H1 (cell line): ENCODE results near the gene LPP.

ENCODE experiments used
- ATF2 ChIP-seq: IDR thresholded peaks from 2 replicates; pipeline ENCODE4 v1.6.1; 2012; ENCODE audit warnings: low read length, inconsistent platforms
- BCL11A ChIP-seq, 2 experiments: IDR thresholded peaks; one replicate each; pipeline ENCODE4 v1.6.1; 2011; ENCODE audit warnings: low read depth in 2 of 2, low read length in 2 of 2, mild to moderate bottlenecking in 2 of 2
- BRCA1 ChIP-seq: IDR thresholded peaks from 2 replicates; pipeline ENCODE4 v1.6.1; 2012; ENCODE audit warnings: low read depth, low read length, improper control_type of control experiment
- CTCF ChIP-seq, 3 experiments: IDR thresholded peaks; 1 replicate in 2 of 3; 2 replicates in 1 of 3; pipeline versions ENCODE4 v1.5.1 to v1.6.1; 2011; ENCODE audit warnings: low read length in 3 of 3, mild to moderate bottlenecking in 3 of 3, inconsistent platforms in 2 of 3, low read depth in 1 of 3, moderate library complexity in 1 of 3; ENCODE audit not compliant: insufficient read depth in 1 of 3; ENCODE audit errors: control extremely low read depth in 1 of 3
- EP300 ChIP-seq, 2 experiments: IDR thresholded peaks; 1 replicate in 1 of 2; 2 replicates in 1 of 2; pipeline ENCODE4 v1.6.1; 2011 to 2012; ENCODE audit warnings: low read depth in 2 of 2, low read length in 2 of 2, mild to moderate bottlenecking in 2 of 2, borderline replicate concordance in 1 of 2, inconsistent platforms in 1 of 2, moderate library complexity in 1 of 2
- FOSL1 ChIP-seq: IDR thresholded peaks from 2 replicates; pipeline ENCODE4 v1.6.1; 2011; ENCODE audit warnings: mild to moderate bottlenecking, low read depth, low read length, moderate library complexity; ENCODE audit not compliant: insufficient read depth
- JUND ChIP-seq: IDR thresholded peaks from 2 replicates; pipeline ENCODE4 v1.6.1; 2011; ENCODE audit warnings: mild to moderate bottlenecking, improper control_type of control experiment, low read length
- KDM1A ChIP-seq: fragments of 200-600, 300-600 bp; sonication (generic); IDR thresholded peaks from 2 replicates; pipeline ENCODE4 v1.7.1; 2016; ENCODE audit warnings: mild to moderate bottlenecking, low read length, borderline replicate concordance
- KDM5A ChIP-seq: fragments of 200-600 bp; IDR thresholded peaks from 2 replicates; pipeline ENCODE4 v1.7.1; 2012; ENCODE audit warnings: mild to moderate bottlenecking, low read length, inconsistent platforms, mixed read lengths
- NRF1 ChIP-seq: IDR thresholded peaks from 2 replicates; pipeline ENCODE4 v1.6.1; 2011; ENCODE audit warnings: mild to moderate bottlenecking, low read depth, low read length, improper control_type of control experiment
- POLR2A ChIP-seq, 2 experiments: IDR thresholded peaks; 1 replicate in 1 of 2; 2 replicates in 1 of 2; pipeline ENCODE4 v1.6.1; 2011; ENCODE audit warnings: low read depth in 2 of 2, low read length in 2 of 2, mild to moderate bottlenecking in 2 of 2; ENCODE audit errors: control extremely low read depth in 1 of 2
- RXRA ChIP-seq: IDR thresholded peaks from 2 replicates; pipeline ENCODE4 v1.6.1; 2011; ENCODE audit warnings: low read depth, mild to moderate bottlenecking, low read length, moderate library complexity; ENCODE audit not compliant: insufficient read depth
- TCF12 ChIP-seq: IDR thresholded peaks from 2 replicates; pipeline ENCODE4 v1.6.1; 2011; ENCODE audit warnings: low read depth, mild to moderate bottlenecking, low read length
- TF ChIP-seq, protein P1 (sequence below): IDR thresholded peaks from 2 replicates; pipeline ENCODE4 v1.6.1; 2012; ENCODE audit warnings: inconsistent platforms

- TF ChIP-seq TCF12, result no peak
- TF ChIP-seq CTCF (IDR thresholded peaks at IDR 0.05; ENCODE audit: control extremely low read depth in 1 of 3, insufficient read depth in 1 of 3, low read depth in 1 of 3, low read length in 3 of 3), result no peak
- no peak for TF ChIP-seq POLR2A (IDR thresholded peaks at IDR 0.05; ENCODE audit: control extremely low read depth in 1 of 2, low read depth in 2 of 2, low read length in 2 of 2)
- no peak for TF ChIP-seq KDM1A
- no peak for TF ChIP-seq KDM5A
- TF ChIP-seq, protein P1, sequence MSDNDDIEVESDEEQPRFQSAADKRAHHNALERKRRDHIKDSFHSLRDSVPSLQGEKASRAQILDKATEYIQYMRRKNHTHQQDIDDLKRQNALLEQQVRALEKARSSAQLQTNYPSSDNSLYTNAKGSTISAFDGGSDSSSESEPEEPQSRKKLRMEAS, result no peak
- no peak for TF ChIP-seq NRF1
- no peak for TF ChIP-seq FOSL1
- TF ChIP-seq BCL11A (IDR thresholded peaks at IDR 0.05; ENCODE audit: low read depth in 2 of 2, low read length in 2 of 2), result no peak
- no peak for TF ChIP-seq RXRA
- no peak for TF ChIP-seq BRCA1
- no peak for TF ChIP-seq JUND
- TF ChIP-seq EP300 (IDR thresholded peaks at IDR 0.05; ENCODE audit: borderline replicate concordance in 1 of 2, low read depth in 2 of 2, low read length in 2 of 2), result no peak
- no peak for TF ChIP-seq ATF2
Measured at GRCh38 chr3:188662795-188663194, 508.8 kb downstream of the LPP start.
